Mucosa of stomach (tissue), 1 donor: Measurements from ENCODE around the gene IFIT2.
A peak's percentile ranks its signal among the peaks of the same experiment; 100 is the strongest.
"Not testable (repeated sequence)": the region's sequence is repeated elsewhere in the genome, so short reads cannot be mapped to it uniquely, and the experiment has no call there.

Experiments
- H3K27me3 ChIP-seq: one replicate; pipeline ENCODE4 v1.7.0; 2013; ENCODE audit warnings: mild to moderate bottlenecking, low read length; ENCODE audit not compliant: control insufficient read depth, insufficient read depth
- H3K36me3 ChIP-seq: one replicate; pipeline ENCODE4 v1.7.0; 2013; ENCODE audit warnings: low read length; ENCODE audit not compliant: control insufficient read depth, insufficient read depth
- H3K4me1 ChIP-seq: one replicate; pipeline ENCODE4 v1.7.0; 2013; ENCODE audit warnings: mild to moderate bottlenecking, low read length; ENCODE audit not compliant: control insufficient read depth, insufficient read depth
- H3K4me3 ChIP-seq: one replicate; pipeline ENCODE4 v1.7.0; 2013; ENCODE audit warnings: low read length
- H3K9ac ChIP-seq: one replicate; pipeline ENCODE4 v1.7.0; 2013; ENCODE audit warnings: mild to moderate bottlenecking, low read length, moderate library complexity
- H3K9me3 ChIP-seq: one replicate; pipeline ENCODE4 v1.7.0; 2013; ENCODE audit warnings: mild to moderate bottlenecking, low read length, moderate library complexity; ENCODE audit not compliant: control insufficient read depth
- donor health status: Pancreatic carcinoma.

The IFIT2 gene

GRCh38 chr10:89301721-89302445 is at the start of gene IFIT2:
Gene IFIT2 (plus strand): TSS chr10:89302046. CDS start chr10:89302124, 78 bp downstream.
- H3K9me3 ChIP-seq: no peaks in the 10 kb centered on the region
- H3K27me3 ChIP-seq: no peaks in the 10 kb centered on the region
- peak within 1 kb of the TSS; percentile 76 for H3K4me3 ChIP-seq
- H3K9ac ChIP-seq: peak within 1 kb of the TSS; percentile 75
- H3K36me3 ChIP-seq: no peaks in the 10 kb centered on the region
- peaks cover 20% of the 10 kb centered on the region for H3K4me1 ChIP-seq

GRCh38 chr10:89252225-89252585 is 49.6 kb upstream of the IFIT2 start:
- Histone ChIP-seq H3K9me3 (no peaks in the 10 kb centered on the region), H3K9ac (no peak overlapping the region), H3K4me3 (no peak overlapping the region), H3K4me1 (peaks cover 9% of the 10 kb centered on the region), H3K36me3 (no peaks in the 10 kb centered on the region), H3K27me3 (no peaks in the 10 kb centered on the region)

- not testable (repeated sequence) for H3K36me3 ChIP-seq, H3K9me3 ChIP-seq, H3K27me3 ChIP-seq, H3K9ac ChIP-seq, H3K4me1 ChIP-seq, H3K4me3 ChIP-seq
Observed at GRCh38 chr10:89255091-89255579, 46.7 kb upstream of the IFIT2 start.

GRCh38 chr10:89255793-89256192 is 46.1 kb upstream of the IFIT2 start:
- no peaks in the 10 kb centered on the region for H3K9me3 ChIP-seq
- H3K36me3 ChIP-seq: no peaks in the 10 kb centered on the region
- H3K4me3 ChIP-seq: no peak overlapping the region
- H3K27me3 ChIP-seq: no peaks in the 10 kb centered on the region
- peaks cover 9% of the 10 kb centered on the region for H3K4me1 ChIP-seq
- H3K9ac ChIP-seq: no peak overlapping the region

- H3K27me3 ChIP-seq: no peaks in the 10 kb centered on the region
- no peak overlapping the region for H3K9ac ChIP-seq
- H3K36me3 ChIP-seq: no peaks in the 10 kb centered on the region
Observed at GRCh38 chr10:89256340-89256739, 45.5 kb upstream of the IFIT2 start.

GRCh38 chr10:89256962-89257361 is 44.9 kb upstream of the IFIT2 start:
- no peaks in the 10 kb centered on the region for H3K36me3 ChIP-seq
- no peak overlapping the region for H3K4me3 ChIP-seq
- H3K27me3 ChIP-seq: no peaks in the 10 kb centered on the region
- peaks cover 3% of the 10 kb centered on the region for H3K4me1 ChIP-seq
- no peaks in the 10 kb centered on the region for H3K9me3 ChIP-seq
- H3K9ac ChIP-seq: no peak overlapping the region

More at GRCh38 chr10:89256340-89256739, 45.5 kb upstream of the IFIT2 start:
- Histone ChIP-seq H3K4me3 (no peak overlapping the region), H3K9me3 (no peaks in the 10 kb centered on the region), H3K4me1 (peaks cover 4% of the 10 kb centered on the region)

GRCh38 chr10:89257581-89257980 is 44.3 kb upstream of the IFIT2 start:
- no peaks in the 10 kb centered on the region for H3K36me3 ChIP-seq
- H3K9ac ChIP-seq: no peak overlapping the region
- no peak overlapping the region for H3K4me3 ChIP-seq

GRCh38 chr10:89258881-89259280 is 43.0 kb upstream of the IFIT2 start:
- Histone ChIP-seq H3K9me3 (no peaks in the 10 kb centered on the region), H3K4me3 (no peak overlapping the region), H3K4me1 (peaks cover 3% of the 10 kb centered on the region), H3K27me3 (no peaks in the 10 kb centered on the region), H3K36me3 (no peaks in the 10 kb centered on the region), H3K9ac (no peak overlapping the region)

More at GRCh38 chr10:89257581-89257980, 44.3 kb upstream of the IFIT2 start:
- no peaks in the 10 kb centered on the region for H3K9me3 ChIP-seq
- H3K27me3 ChIP-seq: no peaks in the 10 kb centered on the region
- H3K4me1 ChIP-seq: peaks cover 3% of the 10 kb centered on the region

- peaks cover 3% of the 10 kb centered on the region for H3K4me1 ChIP-seq
- no peak overlapping the region for H3K4me3 ChIP-seq
- H3K27me3 ChIP-seq: no peaks in the 10 kb centered on the region
- no peaks in the 10 kb centered on the region for H3K9me3 ChIP-seq
- H3K9ac ChIP-seq: no peak overlapping the region
- no peaks in the 10 kb centered on the region for H3K36me3 ChIP-seq
Observed at GRCh38 chr10:89262086-89263051, 39.5 kb upstream of the IFIT2 start.

GRCh38 chr10:89263091-89263490 is 38.8 kb upstream of the IFIT2 start:
- peaks cover 3% of the 10 kb centered on the region for H3K4me1 ChIP-seq
- no peaks in the 10 kb centered on the region for H3K36me3 ChIP-seq
- no peaks in the 10 kb centered on the region for H3K9me3 ChIP-seq
- H3K4me3 ChIP-seq: no peak overlapping the region
- no peak overlapping the region for H3K9ac ChIP-seq
- no peaks in the 10 kb centered on the region for H3K27me3 ChIP-seq

- Histone ChIP-seq H3K9ac (no peak overlapping the region), H3K36me3 (no peaks in the 10 kb centered on the region)
Observed at GRCh38 chr10:89263531-89263930, 38.3 kb upstream of the IFIT2 start.

More at GRCh38 chr10:89263531-89263930, 38.3 kb upstream of the IFIT2 start:
- H3K4me3 ChIP-seq: no peak overlapping the region
- H3K4me1 ChIP-seq: peaks cover 3% of the 10 kb centered on the region
- no peaks in the 10 kb centered on the region for H3K9me3 ChIP-seq
- no peaks in the 10 kb centered on the region for H3K27me3 ChIP-seq
